ENCODE results near the gene IFI35.
"Not testable (repeated sequence)": the region's sequence is repeated elsewhere in the genome, so short reads cannot be mapped to it uniquely, and the experiment has no call there.

The IFI35 gene

DNA sequence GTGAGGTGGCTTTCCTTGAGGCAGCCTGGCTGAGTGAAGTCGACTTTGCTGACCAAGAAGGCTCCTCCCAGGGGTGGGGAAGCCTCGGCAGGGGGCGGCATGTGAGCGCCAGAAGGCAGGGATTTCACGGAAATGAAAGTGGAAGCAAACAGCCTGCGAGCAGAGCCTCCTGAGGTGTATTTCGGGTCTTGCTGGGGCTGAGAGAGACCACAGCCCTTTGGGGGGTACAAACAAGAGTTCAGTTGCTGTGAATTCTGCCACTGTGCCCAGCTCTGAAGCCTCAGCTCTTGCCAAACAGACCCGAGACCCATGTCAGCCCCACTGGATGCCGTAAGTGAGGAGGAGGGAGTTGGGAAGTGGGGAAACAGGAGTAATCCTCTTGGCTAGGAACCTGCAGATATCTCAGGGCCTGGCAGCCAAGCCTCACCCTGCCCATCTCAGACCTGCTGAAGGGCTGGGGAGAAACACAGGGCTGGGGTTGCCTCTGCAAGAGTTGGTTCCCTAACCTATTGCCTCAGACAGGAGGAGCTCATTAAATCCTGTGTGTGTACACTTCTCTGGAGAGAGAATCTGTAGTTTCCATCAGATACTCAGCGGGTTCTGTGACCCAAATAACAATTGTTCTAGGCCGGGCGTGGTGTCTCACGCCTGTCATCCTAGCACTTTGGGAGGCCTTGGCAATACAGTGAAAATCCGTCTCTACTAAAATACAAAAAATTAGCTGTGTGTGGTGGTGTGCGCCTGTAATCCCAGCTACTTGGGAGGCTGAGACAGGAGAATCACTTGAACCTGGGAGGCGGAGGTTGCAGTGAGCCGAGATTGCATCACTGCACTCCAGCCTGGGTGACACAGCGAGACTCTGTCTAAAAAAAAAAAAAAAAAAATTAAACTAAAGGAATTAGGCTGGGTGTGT, at the start of gene IFI35:
TSS of gene IFI35 (plus strand) at position 146 of the 913 bp plus-strand sequence. CDS start at position 310, 164 bp downstream.
- Histone ChIP-seq H3K4me3 (ENCODE audit: low read length) (peak within 1 kb of the TSS; percentile 100), H3K9me3 (ENCODE audit: control insufficient read depth, low read length) (no peaks in the 10 kb centered on the region), H3K36me3 (ENCODE audit: control insufficient read depth, insufficient read depth, low read length) (no peaks in the 10 kb centered on the region), H3K27me3 (ENCODE audit: control insufficient read depth, insufficient read depth, low read length) (no peaks in the 10 kb centered on the region), H3K4me1 (ENCODE audit: control insufficient read depth, insufficient read depth, low read length) (peaks cover 20% of the 10 kb centered on the region), H3K9ac (ENCODE audit: low read length) (peak within 1 kb of the TSS; percentile 99)

DNA sequence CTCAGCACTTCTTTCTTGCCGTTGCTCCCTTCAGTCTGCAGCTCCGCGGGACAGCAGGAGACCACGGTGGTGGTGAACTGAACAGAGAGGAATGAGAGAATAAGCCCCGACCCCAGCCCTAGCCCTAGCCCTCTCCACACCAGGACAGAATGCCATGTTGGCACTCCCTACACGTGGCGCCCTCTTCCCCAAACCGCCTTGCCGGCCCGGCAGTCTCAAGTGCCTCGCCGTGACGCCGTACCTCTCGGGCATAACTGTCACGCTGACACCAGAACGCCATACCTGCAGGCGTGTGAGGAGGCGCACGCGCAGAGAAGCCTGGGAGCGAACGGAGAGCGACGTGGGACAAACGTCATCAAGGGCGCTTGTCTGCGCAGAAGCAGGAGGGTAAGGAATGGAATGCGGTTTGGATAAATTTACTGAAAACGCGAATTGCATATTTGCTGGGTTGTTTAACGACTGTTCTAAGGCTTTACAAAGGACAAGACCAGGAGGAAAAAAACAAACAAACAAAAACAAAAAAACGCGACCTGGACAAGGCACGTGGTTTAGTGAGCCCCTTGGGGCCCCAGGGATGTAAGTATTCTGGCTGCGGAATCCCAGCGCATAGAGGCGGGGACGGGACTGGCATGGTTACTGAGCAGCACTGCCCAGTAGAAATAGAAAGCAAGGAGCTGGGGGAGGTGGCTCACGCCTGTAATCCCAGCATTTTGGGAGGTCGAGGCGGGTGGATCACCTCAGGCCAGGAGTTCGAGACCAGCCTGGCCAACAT, 42.2 kb upstream of the IFI35 start, which contains the start of gene AARSD1:
TSS of gene AARSD1 (minus strand) at position 294 of the 772 bp plus-strand sequence. CDS start at position 280, 14 bp downstream.
- Histone ChIP-seq H3K4me1 (ENCODE audit: control insufficient read depth, insufficient read depth, low read length) (no peaks in the 10 kb centered on the region), H3K9me3 (ENCODE audit: control insufficient read depth, low read length) (no peaks in the 10 kb centered on the region), H3K4me3 (ENCODE audit: low read length) (peak within 1 kb of the TSS; percentile 83), H3K36me3 (ENCODE audit: control insufficient read depth, insufficient read depth, low read length) (no peaks in the 10 kb centered on the region), H3K9ac (ENCODE audit: low read length) (peak within 1 kb of the TSS; percentile 86), H3K27me3 (ENCODE audit: control insufficient read depth, insufficient read depth, low read length) (no peaks in the 10 kb centered on the region)

DNA sequence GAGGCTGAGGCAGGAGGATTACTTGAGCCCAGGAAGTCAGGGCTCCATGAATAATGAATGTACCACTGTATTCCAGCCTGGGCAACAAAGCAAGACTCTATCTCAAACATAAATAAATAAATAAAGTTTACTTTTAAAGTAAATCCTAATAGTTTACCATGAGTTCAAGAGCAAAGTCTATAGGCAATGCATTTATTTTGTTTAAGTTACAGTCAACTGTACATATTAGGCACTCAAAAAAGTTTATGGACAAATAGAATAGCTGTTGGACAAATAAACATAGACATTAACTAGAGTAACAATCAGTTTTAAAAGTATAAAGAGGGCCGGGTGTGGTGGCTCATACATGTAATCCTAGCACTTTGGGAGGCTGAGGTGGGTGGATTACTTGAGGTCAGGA, 38.7 kb upstream of the IFI35 start:
- H3K4me1 ChIP-seq (ENCODE audit: control insufficient read depth, insufficient read depth, low read length): no peaks in the 10 kb centered on the region
- H3K4me3 ChIP-seq (ENCODE audit: low read length): no peak overlapping the region
- no peaks in the 10 kb centered on the region for H3K9me3 ChIP-seq (ENCODE audit: control insufficient read depth, low read length)
- H3K36me3 ChIP-seq (ENCODE audit: control insufficient read depth, insufficient read depth, low read length): no peaks in the 10 kb centered on the region
- H3K9ac ChIP-seq (ENCODE audit: low read length): no peak overlapping the region
- H3K27me3 ChIP-seq (ENCODE audit: control insufficient read depth, insufficient read depth, low read length): no peaks in the 10 kb centered on the region

DNA sequence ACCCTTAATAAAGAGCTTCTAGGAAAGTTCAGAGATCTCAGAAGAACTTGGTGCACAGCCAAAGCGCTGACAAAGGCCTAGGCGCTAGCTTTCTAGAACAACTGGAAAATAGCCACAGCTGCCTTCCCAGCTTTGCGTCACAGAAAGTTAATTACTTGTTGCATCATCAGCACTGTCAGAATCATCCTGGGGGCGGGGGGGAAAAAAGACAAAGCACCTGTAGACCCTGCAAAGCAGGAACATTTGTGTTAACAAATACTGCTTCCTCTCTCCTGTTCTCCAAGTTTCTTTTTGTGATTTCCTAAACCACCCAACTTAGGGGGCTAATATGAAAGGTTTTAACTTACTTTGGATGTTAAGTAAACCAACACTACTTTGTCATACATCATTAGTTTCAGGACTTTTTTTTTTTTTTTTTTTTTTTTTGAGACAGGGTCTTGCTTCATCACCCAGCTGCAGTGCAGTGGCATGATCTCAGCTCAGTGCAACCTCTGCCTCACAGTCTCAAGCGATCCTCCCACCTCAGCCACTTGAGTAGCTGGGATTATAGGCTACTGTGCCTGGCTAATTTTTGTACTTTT, 37.5 kb upstream of the IFI35 start:
- Histone ChIP-seq H3K4me3 (ENCODE audit: low read length) (no peak overlapping the region), H3K9ac (ENCODE audit: low read length) (no peak overlapping the region), H3K4me1 (ENCODE audit: control insufficient read depth, insufficient read depth, low read length) (no peaks in the 10 kb centered on the region), H3K36me3 (ENCODE audit: control insufficient read depth, insufficient read depth, low read length) (no peaks in the 10 kb centered on the region), H3K9me3 (ENCODE audit: control insufficient read depth, low read length) (no peaks in the 10 kb centered on the region), H3K27me3 (ENCODE audit: control insufficient read depth, insufficient read depth, low read length) (no peaks in the 10 kb centered on the region)

DNA sequence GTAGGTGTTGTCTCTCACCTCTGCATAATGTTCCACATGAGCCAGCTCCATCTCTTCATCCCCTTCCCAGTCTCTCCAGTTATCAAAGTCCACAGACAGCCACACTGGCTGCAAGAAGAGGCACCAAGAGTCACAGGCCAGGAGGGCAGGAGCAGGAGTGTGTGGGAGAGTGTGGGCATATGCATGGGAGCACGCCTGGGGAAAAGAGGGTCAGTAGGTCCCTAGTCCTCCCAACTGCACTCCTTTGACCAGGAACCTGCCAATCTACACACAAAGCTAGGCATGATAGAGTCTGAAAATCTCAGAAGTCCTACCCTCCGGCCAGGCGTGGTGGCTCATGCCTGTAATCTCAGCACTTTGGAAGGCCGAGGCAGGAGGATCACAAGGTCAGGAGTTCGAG, 35.0 kb upstream of the IFI35 start:
- Histone ChIP-seq H3K4me1 (ENCODE audit: control insufficient read depth, insufficient read depth, low read length) (no peaks in the 10 kb centered on the region), H3K27me3 (ENCODE audit: control insufficient read depth, insufficient read depth, low read length) (no peaks in the 10 kb centered on the region), H3K9ac (ENCODE audit: low read length) (no peak overlapping the region), H3K4me3 (ENCODE audit: low read length) (no peak overlapping the region), H3K36me3 (ENCODE audit: control insufficient read depth, insufficient read depth, low read length) (no peaks in the 10 kb centered on the region), H3K9me3 (ENCODE audit: control insufficient read depth, low read length) (no peaks in the 10 kb centered on the region)

DNA sequence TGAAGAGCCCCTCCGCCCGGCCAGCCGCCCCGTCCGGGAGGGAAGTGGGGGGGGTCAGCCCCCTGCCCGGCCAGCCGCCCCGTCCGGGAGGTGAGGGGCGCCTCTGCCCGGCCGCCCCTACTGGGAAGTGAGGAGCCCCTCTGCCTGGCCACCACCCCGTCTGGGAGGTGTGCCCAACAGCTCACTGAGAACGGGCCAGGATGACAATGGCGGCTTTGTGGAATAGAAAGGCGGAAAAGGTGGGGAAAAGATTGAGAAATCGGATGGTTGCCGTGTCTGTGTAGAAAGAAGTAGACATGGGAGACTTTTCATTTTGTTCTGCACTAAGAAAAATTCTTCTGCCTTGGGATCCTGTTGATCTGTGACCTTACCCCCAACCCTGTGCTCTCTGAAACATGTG, 33.3 kb upstream of the IFI35 start:
- H3K27me3 ChIP-seq (ENCODE audit: control insufficient read depth, insufficient read depth, low read length); H3K4me1 ChIP-seq (ENCODE audit: control insufficient read depth, insufficient read depth, low read length); H3K9me3 ChIP-seq (ENCODE audit: control insufficient read depth, low read length); H3K4me3 ChIP-seq (ENCODE audit: low read length); H3K9ac ChIP-seq (ENCODE audit: low read length); H3K36me3 ChIP-seq (ENCODE audit: control insufficient read depth, insufficient read depth, low read length): not testable (repeated sequence)

DNA sequence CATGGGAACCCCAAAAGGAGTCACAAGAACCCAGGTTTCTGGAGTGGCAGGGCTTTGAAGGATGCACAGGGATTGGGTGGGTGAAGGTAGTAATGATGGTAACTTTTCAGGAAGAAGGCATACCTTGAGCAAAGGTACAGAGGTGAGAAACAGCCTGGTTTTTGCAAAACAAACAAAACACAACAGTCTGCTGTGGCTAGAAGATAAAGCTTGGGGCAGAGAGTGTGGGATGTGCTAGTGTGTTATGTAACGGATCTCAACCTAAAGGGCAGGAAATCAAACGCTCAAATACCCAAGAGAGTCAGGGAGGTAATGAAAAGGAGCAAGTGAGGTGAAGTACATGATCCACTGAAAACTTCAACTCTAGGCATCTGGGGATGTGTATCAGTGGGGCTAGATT, 31.3 kb upstream of the IFI35 start:
- Histone ChIP-seq H3K36me3 (ENCODE audit: control insufficient read depth, insufficient read depth, low read length) (no peaks in the 10 kb centered on the region), H3K27me3 (ENCODE audit: control insufficient read depth, insufficient read depth, low read length) (no peaks in the 10 kb centered on the region), H3K4me1 (ENCODE audit: control insufficient read depth, insufficient read depth, low read length) (peaks cover 7% of the 10 kb centered on the region), H3K9me3 (ENCODE audit: control insufficient read depth, low read length) (no peaks in the 10 kb centered on the region), H3K9ac (ENCODE audit: low read length) (no peak overlapping the region), H3K4me3 (ENCODE audit: low read length) (no peak overlapping the region)

DNA sequence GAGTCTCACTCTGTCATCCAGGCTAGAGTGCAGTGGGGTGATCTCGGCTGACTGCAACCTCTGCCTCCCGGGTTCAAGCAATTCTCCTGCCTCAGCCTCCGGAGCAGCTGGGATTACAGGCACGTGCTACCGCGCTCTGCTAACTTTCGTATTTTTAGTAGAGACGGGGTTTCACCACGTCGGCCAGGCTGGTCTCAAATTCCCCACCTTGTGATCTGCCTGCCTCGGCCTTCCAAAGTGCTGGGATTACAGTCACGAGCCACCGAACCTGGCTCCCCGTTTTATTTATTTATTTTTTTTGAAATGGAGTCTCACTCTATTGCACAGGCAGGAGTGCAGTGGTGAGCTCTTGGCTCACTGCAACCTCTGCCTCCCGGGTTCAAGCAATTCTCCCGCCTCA, 30.9 kb upstream of the IFI35 start:
- not testable (repeated sequence) for H3K4me3 ChIP-seq (ENCODE audit: low read length); H3K36me3 ChIP-seq (ENCODE audit: control insufficient read depth, insufficient read depth, low read length); H3K27me3 ChIP-seq (ENCODE audit: control insufficient read depth, insufficient read depth, low read length); H3K9me3 ChIP-seq (ENCODE audit: control insufficient read depth, low read length); H3K4me1 ChIP-seq (ENCODE audit: control insufficient read depth, insufficient read depth, low read length); H3K9ac ChIP-seq (ENCODE audit: low read length)

DNA sequence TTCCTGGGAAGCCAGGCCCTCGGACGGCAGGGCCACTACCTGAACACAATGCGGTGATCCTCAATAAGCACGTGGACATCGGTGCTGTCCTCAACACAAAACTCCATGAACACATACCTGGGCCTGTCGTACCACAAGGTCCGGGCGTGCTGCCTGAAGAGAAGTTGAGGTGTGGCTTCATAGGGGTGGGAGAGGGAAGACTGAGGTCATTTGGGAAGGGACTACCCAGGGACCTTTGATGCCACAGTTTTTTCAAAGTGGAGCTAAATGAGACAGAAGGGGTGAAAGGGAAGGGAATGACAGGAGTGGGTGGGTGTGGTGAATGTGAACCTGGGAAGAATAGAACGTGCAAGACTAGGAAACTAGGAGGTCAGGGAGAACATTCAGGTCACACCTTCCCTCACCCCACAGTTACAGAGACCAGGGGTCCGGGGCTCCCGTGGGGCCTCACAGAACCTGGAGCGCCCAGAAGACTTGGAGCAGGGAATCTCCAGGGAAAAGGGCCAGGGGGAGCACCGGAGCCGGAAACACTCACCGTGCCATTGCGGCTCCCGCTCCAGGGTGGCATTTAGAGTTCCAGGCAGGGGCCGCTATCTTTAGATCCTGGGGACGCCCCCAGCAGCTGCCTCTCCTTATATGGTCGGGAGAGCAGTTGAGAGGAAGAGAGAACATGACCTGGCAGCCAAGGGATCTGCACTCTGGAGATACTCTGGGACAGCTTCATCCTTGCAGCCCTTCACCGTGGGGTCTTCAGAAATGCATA, 26.9 kb upstream of the IFI35 start, which contains the start of gene PTGES3L:
TSS of gene PTGES3L (minus strand) at position 570 of the 763 bp plus-strand sequence. CDS start at position 543, 27 bp downstream.
- Histone ChIP-seq H3K9me3 (ENCODE audit: control insufficient read depth, low read length) (no peaks in the 10 kb centered on the region), H3K4me3 (ENCODE audit: low read length) (peak within 1 kb of the TSS; percentile 80), H3K9ac (ENCODE audit: low read length) (peak within 1 kb of the TSS; percentile 73), H3K4me1 (ENCODE audit: control insufficient read depth, insufficient read depth, low read length) (peaks cover 21% of the 10 kb centered on the region), H3K27me3 (ENCODE audit: control insufficient read depth, insufficient read depth, low read length) (no peaks in the 10 kb centered on the region), H3K36me3 (ENCODE audit: control insufficient read depth, insufficient read depth, low read length) (no peaks in the 10 kb centered on the region)

DNA sequence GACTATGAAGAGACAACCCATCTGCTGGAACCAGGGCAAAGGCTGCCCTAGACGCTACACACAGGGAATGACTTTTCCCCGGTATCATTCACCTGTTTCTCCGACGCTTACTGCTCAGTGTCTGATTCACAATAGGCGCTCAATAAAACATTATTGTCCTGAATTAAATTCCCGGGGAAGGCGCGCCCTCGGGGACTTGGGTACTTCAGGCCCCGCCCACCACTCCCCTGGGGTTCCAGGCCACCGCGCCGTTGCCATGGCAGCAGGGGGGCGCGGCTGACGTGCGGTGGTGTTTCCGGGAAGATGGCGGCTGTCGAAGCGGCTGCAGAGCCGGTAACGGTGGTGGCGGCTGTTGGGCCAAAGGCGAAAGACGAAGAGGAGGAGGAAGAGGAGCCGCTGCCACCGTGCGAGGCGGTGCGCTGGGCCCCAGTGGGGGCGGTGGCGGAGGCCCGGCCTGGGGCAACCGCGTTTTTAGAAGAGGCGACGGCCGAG, 26.3 kb upstream of the IFI35 start, which contains the start of gene RUNDC1:
TSS of gene RUNDC1 (plus strand) at position 292 of the 492 bp plus-strand sequence. CDS start at position 304, 12 bp downstream.
- Histone ChIP-seq H3K27me3 (ENCODE audit: control insufficient read depth, insufficient read depth, low read length) (no peaks in the 10 kb centered on the region), H3K4me1 (ENCODE audit: control insufficient read depth, insufficient read depth, low read length) (peaks cover 27% of the 10 kb centered on the region), H3K4me3 (ENCODE audit: low read length) (peak within 1 kb of the TSS; percentile 80), H3K9me3 (ENCODE audit: control insufficient read depth, low read length) (no peaks in the 10 kb centered on the region), H3K9ac (ENCODE audit: low read length) (peak within 1 kb of the TSS; percentile 73), H3K36me3 (ENCODE audit: control insufficient read depth, insufficient read depth, low read length) (no peaks in the 10 kb centered on the region)

DNA sequence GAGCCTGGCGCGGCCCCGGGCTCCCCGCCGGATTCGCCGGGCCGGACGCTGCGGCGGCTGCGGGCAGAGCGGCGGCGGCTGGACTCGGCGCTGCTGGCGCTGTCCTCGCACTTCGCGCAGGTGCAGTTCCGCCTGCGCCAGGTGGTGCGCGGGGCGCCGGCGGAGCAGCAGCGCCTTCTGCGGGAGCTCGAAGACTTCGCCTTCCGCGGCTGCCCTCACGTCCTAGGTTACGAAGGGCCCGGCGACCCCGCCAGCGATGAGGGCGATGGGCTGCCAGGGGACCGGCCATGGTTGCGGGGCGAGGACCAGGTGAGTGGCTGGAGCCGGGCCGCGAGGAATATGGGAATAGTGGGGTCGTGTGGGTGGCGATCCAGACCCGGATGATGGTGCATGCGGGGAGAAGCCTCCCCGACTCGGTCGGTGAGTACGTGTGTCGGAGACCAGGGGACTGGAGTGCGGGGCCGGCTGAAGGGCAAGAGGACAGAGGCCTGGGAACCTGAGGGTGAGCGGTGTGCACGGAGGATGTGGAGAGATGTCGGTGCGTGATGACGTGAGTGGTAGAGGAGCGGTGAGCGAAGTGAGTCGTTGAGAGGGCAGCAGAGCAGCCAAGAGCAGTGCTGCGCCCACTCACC, 25.7 kb upstream of the IFI35 start:
- H3K27me3 ChIP-seq (ENCODE audit: control insufficient read depth, insufficient read depth, low read length): no peaks in the 10 kb centered on the region
- peaks cover under 1% of the 10 kb centered on the region for H3K36me3 ChIP-seq (ENCODE audit: control insufficient read depth, insufficient read depth, low read length)
- peak overlapping the region; percentile 80 for H3K4me3 ChIP-seq (ENCODE audit: low read length)
- no peaks in the 10 kb centered on the region for H3K9me3 ChIP-seq (ENCODE audit: control insufficient read depth, low read length)
- H3K9ac ChIP-seq (ENCODE audit: low read length): peak overlapping the region; percentile 73
- peaks cover 27% of the 10 kb centered on the region for H3K4me1 ChIP-seq (ENCODE audit: control insufficient read depth, insufficient read depth, low read length)

Measured in mucosa of stomach (tissue), 1 donor.